Glutamatergic neuron (in vitro differentiated cells): ENCODE measurements around the gene SCO2. TPM values are rescaled to one million over a fixed set of nuclear protein-coding genes. Genes with fewer than 3 reads are reported as not detected.
A peak's percentile ranks its signal among the peaks of the same experiment; 100 is the strongest.

Source experiments
- DNase-seq: peaks from one replicate; pipeline ENCODE4 v3.0.0; 2022
- H3K27ac Mint-ChIP-seq: one replicate; pipeline ENCODE4 v1.8.0; 2020; ENCODE audit warnings: mild to moderate bottlenecking, mixed read lengths, inconsistent platforms; ENCODE audit not compliant: unreplicated experiment
- H3K27me3 Mint-ChIP-seq: one replicate; pipeline ENCODE4 v1.8.0; 2020; ENCODE audit warnings: mild to moderate bottlenecking, moderate library complexity, mixed read lengths, inconsistent platforms; ENCODE audit not compliant: unreplicated experiment
- H3K36me3 Mint-ChIP-seq: one replicate; pipeline ENCODE4 v1.8.0; 2020; ENCODE audit warnings: mild to moderate bottlenecking, mixed read lengths, inconsistent platforms; ENCODE audit not compliant: unreplicated experiment
- H3K4me1 Mint-ChIP-seq: one replicate; pipeline ENCODE4 v1.8.0; 2020; ENCODE audit warnings: mild to moderate bottlenecking, low read depth, mixed read lengths, inconsistent platforms; ENCODE audit not compliant: unreplicated experiment
- H3K4me3 Mint-ChIP-seq: one replicate; pipeline ENCODE4 v1.8.0; 2020; ENCODE audit warnings: mild to moderate bottlenecking, mixed read lengths, inconsistent platforms; ENCODE audit not compliant: unreplicated experiment
- H3K9me3 Mint-ChIP-seq: one replicate; pipeline ENCODE4 v1.8.0; 2020; ENCODE audit warnings: mild to moderate bottlenecking, moderate library complexity, mixed read lengths, inconsistent platforms; ENCODE audit not compliant: unreplicated experiment
- total RNA-seq: library from RNA; stranded (reverse); fragmentation: NEBNext Ultra II Directional; extraction: Animal tissue kit (Norgen Biotek cat#: 25700); gene quantifications from one replicate; pipeline ENCODE4 v1.2.1, GENCODE V29; 2021; ENCODE audit not compliant: unreplicated experiment
- TF ChIP-seq, protein P1 (sequence below): fragments of 200-600 bp; sonication (generic); IDR thresholded peaks from one replicate; pipeline ENCODE4 v1.5.0; 2021; ENCODE audit not compliant: partially characterized antibody, unreplicated experiment

Gene SCO2
- total RNA-seq, 1 donor from 2014 or later: 4.8 TPM

DNA sequence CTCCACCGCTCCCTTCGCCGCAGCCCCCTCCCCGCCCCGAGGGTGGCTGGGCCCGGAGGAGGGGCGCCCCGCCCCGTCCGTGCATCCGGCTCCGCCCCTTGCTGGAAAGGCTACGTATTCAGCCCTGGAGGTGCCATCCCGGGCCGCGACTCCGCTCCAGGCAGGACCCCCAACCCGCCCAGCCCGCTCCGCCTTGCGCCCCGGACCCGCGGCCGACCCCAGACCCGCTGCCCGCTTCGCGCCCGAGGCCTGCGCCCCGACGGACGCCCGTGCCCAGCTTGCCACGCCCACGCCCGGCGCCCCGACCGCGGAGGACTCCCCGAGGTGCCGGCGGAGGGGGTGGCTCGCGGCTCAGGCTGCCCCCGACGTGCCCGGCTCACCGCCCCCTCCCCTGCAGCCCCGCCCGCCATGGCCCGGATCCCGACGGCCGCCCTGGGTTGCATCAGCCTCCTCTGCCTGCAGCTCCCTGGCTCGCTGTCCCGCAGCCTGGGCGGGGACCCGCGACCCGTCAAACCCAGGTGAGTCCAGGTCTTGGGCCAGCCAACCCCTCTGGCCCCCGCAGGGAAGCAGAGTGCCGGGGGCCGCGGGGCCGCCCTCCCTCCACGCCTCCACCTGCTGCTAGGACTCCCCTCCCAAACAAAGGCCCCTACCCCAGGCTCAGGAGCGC is 43.8 kb downstream of the SCO2 start, which contains the start of gene ADM2:
Gene ADM2, plus strand, starts transcription at position 104 of the 667 bp plus-strand sequence. Its CDS starts 305 bp downstream, at position 409.
- H3K27me3 Mint-ChIP-seq: peaks cover 21% of the 10 kb centered on the region
- H3K36me3 Mint-ChIP-seq: no peaks in the 10 kb centered on the region
- peaks cover 14% of the 10 kb centered on the region for H3K9me3 Mint-ChIP-seq
- H3K4me3 Mint-ChIP-seq: peak within 1 kb of the TSS; percentile 78
- H3K27ac Mint-ChIP-seq: peak within 1 kb of the TSS; percentile 38
- peaks cover 10% of the 10 kb centered on the region for H3K4me1 Mint-ChIP-seq
- TF ChIP-seq, protein P1, sequence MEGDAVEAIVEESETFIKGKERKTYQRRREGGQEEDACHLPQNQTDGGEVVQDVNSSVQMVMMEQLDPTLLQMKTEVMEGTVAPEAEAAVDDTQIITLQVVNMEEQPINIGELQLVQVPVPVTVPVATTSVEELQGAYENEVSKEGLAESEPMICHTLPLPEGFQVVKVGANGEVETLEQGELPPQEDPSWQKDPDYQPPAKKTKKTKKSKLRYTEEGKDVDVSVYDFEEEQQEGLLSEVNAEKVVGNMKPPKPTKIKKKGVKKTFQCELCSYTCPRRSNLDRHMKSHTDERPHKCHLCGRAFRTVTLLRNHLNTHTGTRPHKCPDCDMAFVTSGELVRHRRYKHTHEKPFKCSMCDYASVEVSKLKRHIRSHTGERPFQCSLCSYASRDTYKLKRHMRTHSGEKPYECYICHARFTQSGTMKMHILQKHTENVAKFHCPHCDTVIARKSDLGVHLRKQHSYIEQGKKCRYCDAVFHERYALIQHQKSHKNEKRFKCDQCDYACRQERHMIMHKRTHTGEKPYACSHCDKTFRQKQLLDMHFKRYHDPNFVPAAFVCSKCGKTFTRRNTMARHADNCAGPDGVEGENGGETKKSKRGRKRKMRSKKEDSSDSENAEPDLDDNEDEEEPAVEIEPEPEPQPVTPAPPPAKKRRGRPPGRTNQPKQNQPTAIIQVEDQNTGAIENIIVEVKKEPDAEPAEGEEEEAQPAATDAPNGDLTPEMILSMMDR: no peak
- peak; percentile 78 for DNase-seq

DNA sequence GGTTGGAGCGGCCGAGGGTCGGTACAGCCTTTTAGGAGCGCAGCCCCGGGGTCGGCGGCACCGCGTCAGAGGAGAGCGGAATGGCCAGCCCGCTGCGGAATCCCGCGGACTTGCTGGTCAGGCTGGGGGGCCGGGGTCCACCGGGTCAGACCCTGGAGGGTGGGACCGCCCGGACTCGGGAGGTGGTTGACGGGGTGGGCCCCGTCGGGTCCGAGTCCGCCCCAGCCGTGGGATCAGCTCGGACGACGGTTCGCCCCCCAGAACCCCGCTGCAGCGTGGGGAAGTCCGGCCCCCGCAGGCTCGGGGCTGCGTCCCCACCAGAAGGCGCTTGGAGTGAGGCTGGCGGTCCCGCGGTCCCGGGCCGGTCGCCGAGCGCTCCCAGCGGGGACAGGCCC is 44.4 kb downstream of the SCO2 start:
- H3K27me3 Mint-ChIP-seq: peaks cover 21% of the 10 kb centered on the region

DNA sequence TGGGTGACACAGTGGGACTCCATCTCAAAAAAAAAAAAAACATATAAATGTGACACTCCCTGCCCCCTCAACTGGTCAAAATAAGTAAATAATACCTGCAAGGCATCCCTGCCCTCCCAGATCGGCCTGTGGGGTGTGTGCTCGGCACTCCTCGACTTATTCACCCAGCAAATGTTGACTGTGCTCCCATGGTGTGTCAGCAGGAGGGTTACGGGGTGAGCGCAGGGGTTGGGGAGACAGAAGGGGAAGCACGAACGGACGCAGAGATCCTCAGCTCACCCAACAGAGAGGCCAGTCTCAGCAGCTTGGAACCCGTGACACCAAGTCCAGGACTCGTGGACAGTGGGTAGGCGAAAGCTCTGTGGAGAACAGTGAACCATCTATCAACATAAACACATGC is 45.7 kb downstream of the SCO2 start:
- Mint-ChIP-seq H3K36me3 (no peaks in the 10 kb centered on the region), H3K27ac (peak overlapping the region; percentile 48), H3K27me3 (peaks cover 20% of the 10 kb centered on the region), H3K4me1 (peaks cover 15% of the 10 kb centered on the region), H3K4me3 (peak overlapping the region; percentile 61), H3K9me3 (peaks cover 18% of the 10 kb centered on the region)
- DNase-seq: no peak
- TF ChIP-seq, protein P1: no peak

More for the DNA sequence above, 44.4 kb downstream of the SCO2 start:
- Mint-ChIP-seq H3K36me3 (no peaks in the 10 kb centered on the region), H3K9me3 (peaks cover 16% of the 10 kb centered on the region), H3K4me1 (peaks cover 11% of the 10 kb centered on the region), H3K27ac (no peak overlapping the region), H3K4me3 (peak overlapping the region; percentile 55)
- TF ChIP-seq, protein P1: no peak
- DNase-seq: no peak

DNA sequence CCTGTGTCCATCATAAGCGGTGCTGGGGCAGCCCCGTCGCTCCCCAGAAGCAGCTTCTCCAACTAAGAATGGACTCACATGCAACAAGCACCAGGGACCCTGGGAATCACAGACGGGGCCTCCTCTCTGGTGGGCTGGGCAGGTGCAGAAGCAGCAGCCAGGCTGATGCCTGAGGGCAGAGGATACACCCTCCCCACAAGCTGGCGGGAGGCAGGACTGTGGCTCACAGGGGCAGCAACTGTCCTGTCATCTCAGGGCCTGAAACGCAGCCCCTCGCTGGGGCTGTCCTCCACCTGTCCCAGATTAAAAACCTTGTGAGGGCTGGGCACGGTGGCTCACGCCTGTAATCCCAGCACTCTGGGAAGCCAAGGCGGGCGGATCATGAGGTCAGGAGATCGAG is 47.5 kb downstream of the SCO2 start:
- Mint-ChIP-seq H3K4me3 (no peak overlapping the region), H3K36me3 (no peaks in the 10 kb centered on the region), H3K27ac (peak overlapping the region; percentile 17), H3K9me3 (peaks cover 25% of the 10 kb centered on the region), H3K4me1 (peaks cover 23% of the 10 kb centered on the region), H3K27me3 (peaks cover 18% of the 10 kb centered on the region)
- TF ChIP-seq, protein P1: no peak
- DNase-seq: peak; percentile 25

DNA sequence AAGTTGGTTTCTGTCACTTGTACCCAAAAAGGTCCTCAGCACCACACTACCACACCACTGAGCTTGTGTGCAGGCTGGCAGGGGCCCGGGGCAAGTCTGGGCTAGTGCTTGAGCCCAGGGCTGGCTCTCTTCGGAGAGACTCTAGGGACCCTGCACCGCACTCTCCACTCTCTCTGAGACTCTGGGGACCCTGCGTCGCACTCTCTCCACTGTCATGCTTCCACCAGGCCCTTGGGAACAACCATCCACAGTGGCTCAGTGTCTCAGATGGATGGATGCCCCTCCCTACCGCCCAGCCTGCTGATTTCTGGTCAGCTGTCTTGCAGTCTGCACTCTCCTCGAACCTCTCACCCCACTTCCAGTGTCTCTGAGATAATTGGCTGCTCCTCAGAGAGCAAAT is 48.5 kb downstream of the SCO2 start:
- H3K27ac Mint-ChIP-seq: peak overlapping the region; percentile 79
- H3K36me3 Mint-ChIP-seq: no peaks in the 10 kb centered on the region
- peak; percentile 53 for DNase-seq
- TF ChIP-seq, protein P1: no peak
- peaks cover 25% of the 10 kb centered on the region for H3K4me1 Mint-ChIP-seq
- peaks cover 25% of the 10 kb centered on the region for H3K9me3 Mint-ChIP-seq
- peaks cover 21% of the 10 kb centered on the region for H3K27me3 Mint-ChIP-seq
- H3K4me3 Mint-ChIP-seq: peak overlapping the region; percentile 66
